Epithelial cell of prostate (primary cell): ENCODE measurements around the gene DAZAP2.
"Not testable (repeated sequence)": the region's sequence is repeated elsewhere in the genome, so short reads cannot be mapped to it uniquely, and the experiment has no call there.

Source experiments
- DNase-seq: peaks from one replicate; pipeline ENCODE4 v3.0.0-alpha.2; 2011; ENCODE audit warnings: low read depth, low spot score
- H3K27ac ChIP-seq: fragments of 450-650 bp; 2 replicates; pipeline ENCODE4 v1.5.1; 2017; ENCODE audit warnings: mild to moderate bottlenecking

Gene DAZAP2

DNA sequence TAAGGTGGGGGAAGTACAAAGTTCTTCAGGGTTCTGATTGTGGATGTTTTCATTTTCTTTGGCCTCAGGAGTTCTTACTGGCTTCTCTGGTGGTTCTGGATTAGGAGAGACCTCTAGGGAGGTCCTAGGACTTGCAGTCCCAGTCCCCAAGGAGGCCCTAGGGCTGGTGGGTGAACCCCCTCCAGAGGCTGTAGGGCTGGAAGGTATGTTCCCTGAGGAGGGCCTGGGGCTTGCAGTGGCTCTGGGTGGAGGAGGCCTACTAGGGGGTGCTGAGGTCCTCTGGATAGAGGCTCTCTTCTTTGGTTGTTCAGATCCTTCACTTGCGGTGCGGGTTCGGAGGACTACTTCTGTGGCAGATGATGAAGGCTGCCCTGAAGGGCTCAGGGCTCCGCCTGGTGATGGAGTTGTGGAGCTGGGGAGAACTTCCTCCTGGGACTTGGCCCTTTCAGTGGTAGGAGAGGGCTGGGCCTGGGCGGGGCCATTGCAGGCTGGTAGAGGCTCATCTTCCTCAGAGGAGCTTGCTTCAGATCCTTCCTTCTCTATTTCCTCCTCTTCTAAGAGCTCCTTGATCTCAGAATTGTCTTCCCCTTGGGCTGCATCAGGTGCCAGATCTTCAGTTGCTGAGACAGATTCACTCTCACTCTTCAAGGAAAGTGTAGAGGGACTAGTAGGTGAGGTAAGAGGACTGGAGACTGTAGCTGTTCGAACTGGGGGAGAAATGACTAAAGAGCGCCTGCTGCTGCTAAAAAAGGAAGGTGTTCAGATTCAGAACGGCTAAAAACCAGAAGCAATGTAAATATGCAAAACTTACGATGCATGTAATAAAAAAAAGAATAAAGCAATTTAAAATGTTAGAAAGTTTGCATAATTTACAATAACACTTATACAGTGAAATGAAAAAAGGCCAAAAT is 53.2 kb downstream of the DAZAP2 start:
- not testable (repeated sequence) for H3K27ac ChIP-seq, DNase-seq
